ENCODE data around the gene ZBTB8A.
"Not testable (repeated sequence)": the region's sequence is repeated elsewhere in the genome, so short reads cannot be mapped to it uniquely, and the experiment has no call there.

The ZBTB8A gene

GRCh38 chr1:32538887-32539583 is at the start of gene ZBTB8A:
Gene ZBTB8A, plus strand, starts transcription at chr1:32539427. Its CDS starts 53,505 bp downstream, at chr1:32592932.
- DNase-seq = no peak

GRCh38 chr1:32489774-32490454 is 49.3 kb upstream of the ZBTB8A start:
- DNase-seq = no peak

GRCh38 chr1:32491386-32491785 is 47.8 kb upstream of the ZBTB8A start:
- no peak for DNase-seq

DNA sequence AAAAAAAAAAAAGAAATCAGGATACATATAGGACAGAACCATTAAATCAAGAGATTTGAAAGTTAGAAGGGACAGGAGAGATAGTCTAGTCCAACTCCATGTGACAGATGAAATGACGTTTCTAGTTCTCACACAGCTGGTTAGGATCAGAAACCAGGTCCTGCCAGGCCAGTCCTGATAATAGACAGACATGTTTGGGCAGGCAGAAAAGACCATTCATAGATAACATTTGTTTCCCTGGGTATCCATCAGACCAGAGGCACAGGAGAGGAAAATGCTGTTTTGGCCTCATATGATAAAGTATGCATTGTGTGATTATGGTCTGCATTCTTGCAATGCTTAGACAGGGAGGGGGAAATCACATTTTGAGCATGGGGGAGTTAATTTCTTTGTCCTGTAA is 45.0 kb upstream of the ZBTB8A start:
- DNase-seq = no peak

- no peak for DNase-seq
These were observed 44.4 kb upstream of the ZBTB8A start for GRCh38 chr1:32494711-32495337.

GRCh38 chr1:32496127-32496526 is 43.1 kb upstream of the ZBTB8A start:
- no peak for DNase-seq

DNA sequence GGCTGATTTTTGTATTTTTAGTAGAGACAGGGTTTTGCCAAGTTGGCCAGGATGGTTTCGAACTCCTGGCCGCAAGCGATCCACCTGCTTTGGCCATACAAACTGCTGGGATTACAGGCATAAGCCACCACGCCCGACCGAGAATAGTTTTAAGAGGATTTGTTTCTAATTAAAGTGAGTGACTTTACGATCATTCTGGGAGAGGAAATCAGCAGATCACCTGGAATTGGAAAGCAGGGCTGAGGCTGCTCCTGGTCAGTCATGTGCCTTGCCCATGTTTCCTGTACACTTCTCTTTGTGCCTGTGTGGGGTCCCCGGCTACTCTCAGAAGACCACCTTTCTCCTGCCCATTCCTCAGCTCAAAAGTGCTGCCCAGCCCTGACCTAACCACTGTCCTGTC is 40.5 kb upstream of the ZBTB8A start:
- DNase-seq = no peak

DNA sequence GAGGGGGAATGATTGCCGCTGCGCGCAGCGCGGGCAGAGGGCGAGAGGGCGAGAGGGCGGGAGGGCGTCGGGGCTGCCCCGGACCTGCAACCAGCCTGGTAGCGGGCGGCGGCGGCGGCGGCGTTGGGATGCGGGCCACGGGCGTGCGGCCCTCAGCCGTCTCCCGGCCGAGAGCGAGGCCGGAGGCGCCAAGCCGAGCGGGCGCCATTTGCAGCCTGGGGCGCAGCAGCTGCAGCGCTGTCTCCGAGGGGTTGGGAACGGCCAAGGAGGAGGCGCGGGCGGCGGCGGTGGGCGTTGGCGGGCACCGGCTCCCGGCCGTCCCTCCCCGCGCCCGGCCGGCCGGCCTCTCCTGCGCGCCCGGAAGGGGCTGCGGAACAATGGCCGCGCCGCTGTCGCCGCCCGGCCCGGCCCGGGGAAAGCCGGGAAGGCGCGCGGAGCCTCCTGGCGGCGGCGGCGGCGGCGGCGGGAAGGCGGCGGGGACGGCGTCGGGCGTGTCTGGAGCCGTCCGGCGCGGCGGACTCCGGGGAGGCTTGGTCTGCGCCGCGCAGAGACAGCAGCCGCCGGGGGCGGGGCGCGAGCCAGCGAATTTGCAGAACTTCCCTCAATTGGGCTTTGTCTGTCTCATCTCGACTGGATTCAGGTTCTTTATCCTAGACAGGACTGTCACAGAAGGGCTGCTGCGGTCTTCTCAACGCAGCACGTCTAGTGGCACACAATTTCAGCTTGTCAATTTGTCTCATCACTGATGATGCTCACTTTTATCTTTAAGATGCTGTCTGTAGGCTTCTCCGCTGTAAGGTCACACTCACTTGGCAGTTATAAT is 38.6 kb upstream of the ZBTB8A start:
- DNase-seq = no peak

DNA sequence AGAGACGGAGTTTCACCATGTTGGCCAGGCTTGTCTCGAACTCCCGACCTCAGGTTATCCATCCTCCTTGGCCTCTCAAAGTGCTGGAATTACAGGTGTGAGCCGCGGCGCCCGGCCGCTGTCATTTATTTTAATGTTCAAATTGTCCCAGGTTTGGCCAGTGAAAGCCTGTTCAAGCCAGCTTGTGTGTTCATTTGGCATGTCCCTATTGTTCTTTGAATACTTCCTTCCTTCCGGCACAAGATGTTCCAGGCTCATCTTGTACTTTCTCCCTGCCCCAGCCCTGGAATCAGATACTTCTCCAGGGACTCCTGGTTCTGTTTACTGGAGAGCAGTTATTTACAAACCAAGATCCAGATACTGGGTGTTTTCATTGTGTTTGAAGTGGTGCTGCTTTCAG is 37.4 kb upstream of the ZBTB8A start:
- no peak for DNase-seq

GRCh38 chr1:32503153-32503552 is 36.1 kb upstream of the ZBTB8A start:
- DNase-seq = no peak

DNA sequence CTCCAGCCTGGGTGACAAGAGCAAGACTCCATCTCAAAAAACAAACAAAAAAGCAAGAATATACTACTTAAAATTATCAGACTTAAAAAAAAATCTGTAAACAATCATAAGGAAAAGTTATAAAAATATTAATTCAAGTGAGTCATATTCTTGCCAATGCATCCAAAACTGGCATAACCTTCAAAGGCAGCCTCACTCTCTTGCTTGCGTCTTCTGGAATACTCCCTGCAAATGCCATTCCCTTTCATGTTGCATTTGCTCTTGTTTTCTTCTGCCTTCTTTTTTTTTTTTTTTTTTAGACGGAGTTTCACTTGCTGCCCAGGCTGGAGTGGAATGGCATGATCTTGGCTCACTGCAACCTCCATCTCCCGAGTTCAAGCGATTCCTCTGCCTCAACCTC is 32.2 kb upstream of the ZBTB8A start:
- DNase-seq = no peak

GRCh38 chr1:32508761-32509160 is 30.5 kb upstream of the ZBTB8A start:
- DNase-seq = no peak

DNA sequence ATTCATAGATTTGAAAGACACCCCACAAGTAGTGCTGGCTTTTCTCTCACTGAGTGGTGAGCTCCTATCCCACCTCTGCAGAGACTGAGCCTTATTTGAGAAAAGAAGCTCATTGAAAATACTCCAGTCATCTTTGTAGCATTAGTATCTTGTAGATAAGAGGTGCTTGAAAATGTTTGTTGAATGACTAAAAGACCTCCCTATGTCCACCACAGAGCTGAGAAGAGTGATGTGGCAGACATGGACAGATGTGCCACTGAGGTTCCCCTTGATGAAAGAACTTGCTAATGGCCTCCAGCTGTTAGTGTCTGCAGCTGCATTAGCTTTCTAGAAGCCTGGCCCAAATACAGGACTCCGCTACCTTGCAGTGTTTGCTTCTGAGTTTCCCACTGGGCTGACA is 29.3 kb upstream of the ZBTB8A start:
- DNase-seq = no peak

DNA sequence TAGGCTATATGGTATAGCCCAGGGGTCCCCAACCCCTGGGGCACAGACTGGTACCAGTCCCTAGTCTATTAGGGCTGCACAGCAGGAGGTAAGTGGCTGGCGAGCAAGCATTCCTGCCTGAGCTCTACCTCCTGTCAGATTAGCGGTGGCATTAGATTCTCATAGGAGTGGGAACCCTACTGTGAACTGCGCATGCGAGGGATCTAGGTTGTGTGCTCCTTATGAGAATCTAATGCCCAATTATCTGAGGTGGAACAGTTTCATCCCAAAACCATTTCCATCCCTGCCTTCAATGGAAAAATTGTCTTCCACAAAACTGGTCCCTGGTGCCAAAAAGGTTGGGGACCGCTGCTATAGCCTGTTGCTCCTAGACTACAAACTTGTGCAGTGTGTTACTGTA is 22.8 kb upstream of the ZBTB8A start:
- no peak for DNase-seq

GRCh38 chr1:32518976-32519375 is 20.3 kb upstream of the ZBTB8A start:
- DNase-seq = no peak

DNA sequence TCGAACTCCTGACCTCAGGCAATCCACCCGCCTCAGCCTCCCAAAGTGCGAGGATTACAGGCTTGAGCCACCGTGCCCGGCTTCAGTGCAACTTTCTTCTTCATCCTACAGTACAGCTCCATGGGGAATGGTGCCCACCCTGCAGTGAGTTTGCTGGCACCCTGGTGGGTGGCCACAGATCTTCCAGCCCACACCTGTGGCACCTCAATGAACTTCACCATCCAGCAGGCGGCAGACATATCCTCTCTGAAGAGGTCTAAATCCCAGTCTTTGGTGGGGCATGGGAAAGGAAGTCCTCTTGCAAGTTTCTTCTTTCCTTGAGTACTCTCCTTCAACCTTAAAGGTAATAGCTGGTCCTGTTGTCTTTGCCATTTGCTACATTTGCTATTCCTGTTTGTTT is 18.1 kb upstream of the ZBTB8A start:
- DNase-seq = no peak

DNA sequence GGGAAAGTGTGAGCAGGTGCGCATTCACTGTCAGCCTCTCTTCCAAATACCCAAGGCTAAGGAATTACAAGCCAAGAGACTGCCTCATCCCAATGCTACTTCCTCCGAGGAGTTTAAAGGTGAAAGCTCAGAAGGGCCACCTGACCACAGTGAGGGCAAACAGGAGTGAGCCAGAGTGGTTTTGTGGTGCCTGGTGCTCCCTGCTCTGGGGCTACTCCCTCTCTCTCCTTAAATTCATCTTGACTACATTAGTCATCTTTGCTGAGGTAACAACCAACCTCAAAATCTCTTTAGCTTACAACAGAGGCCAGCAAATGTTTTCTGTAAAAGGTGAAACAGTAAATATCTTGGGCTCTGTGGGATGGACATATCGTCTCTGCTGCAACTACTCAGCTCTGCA is 14.2 kb upstream of the ZBTB8A start:
- DNase-seq = no peak

- DNase-seq = no peak
These were observed 13.4 kb upstream of the ZBTB8A start for GRCh38 chr1:32525661-32526444.

DNA sequence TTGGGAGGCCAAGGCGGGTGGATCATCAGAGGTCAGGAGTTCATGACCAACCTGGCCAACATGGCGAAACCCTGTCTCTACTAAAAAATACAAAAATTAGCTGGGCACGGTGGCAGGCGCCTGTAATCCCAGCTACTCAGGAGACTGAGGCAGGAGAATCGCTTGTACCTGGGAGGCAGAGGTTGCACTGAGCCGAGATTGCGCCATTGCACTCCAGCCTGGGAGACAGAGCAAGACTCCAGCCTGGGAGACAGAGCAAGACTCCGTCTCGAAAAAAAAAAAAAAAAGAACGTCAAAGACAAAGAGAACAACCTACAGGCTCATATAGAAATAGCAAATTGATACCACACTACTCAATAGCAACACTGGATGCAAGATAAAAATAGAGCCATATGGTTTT is 10.7 kb upstream of the ZBTB8A start:
- not testable (repeated sequence) for DNase-seq

GRCh38 chr1:32533792-32534327 is 5.4 kb upstream of the ZBTB8A start:
- DNase-seq = no peak

- no peak for DNase-seq
These were observed 3.1 kb upstream of the ZBTB8A start for GRCh38 chr1:32536117-32536516.

DNA sequence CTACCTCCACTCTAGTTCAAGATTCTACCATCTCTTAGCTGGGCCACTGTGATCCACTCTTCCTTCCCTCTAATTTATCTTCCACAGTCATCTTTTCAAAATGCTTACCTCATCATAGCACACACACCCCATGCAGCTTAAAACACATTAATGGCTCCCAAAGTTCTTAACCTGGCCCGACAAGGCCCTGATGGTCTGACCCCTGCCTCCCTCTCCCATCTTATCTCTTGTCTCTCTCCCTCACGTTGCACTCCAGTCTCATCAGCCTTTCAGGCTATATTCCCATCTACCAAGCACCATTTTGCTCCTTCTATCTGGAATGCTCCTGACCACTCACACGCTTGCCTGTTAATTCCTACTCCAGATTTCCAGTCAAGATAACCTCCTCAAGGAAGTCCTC is 2.5 kb upstream of the ZBTB8A start:
- no peak for DNase-seq
